A673 (cell line): ENCODE data around the gene KLRF1. TPM values are rescaled to one million over a fixed set of nuclear protein-coding genes. Genes with fewer than 3 reads are reported as not detected.

Experiments used
- Bru-seq: library from RNA; stranded (reverse); fragments of 400-500 nt; gene quantifications from one replicate; lab custom pipeline; 2021; lab: Mats Ljungman, UMichigan
- BruChase-seq, 2 experiments: library from RNA; stranded (reverse); fragments of 400-500 nt; gene quantifications; one replicate each; lab custom pipeline; 2021; lab: Mats Ljungman, UMichigan
- BruUV-seq: library from RNA; stranded (reverse); fragments of 400-500 nt; replicated peaks from 2 replicates; lab custom pipeline; 2021; lab: Mats Ljungman, UMichigan
- CTCF ChIA-PET: fragments of 300-600 bp; sonication (Branson Sonifier 250); formaldehyde crosslinking; loops from one replicate; lab custom pipeline; 2022; ENCODE audit warnings: antibody characterized with exemption; lab: Charles Lee
- POLR2A ChIA-PET: fragments of 300-600 bp; sonication (Branson Sonifier 250); formaldehyde crosslinking; loops from one replicate; lab custom pipeline; 2022; ENCODE audit warnings: antibody characterized with exemption; ENCODE audit not compliant: low non-redundant PET; lab: Charles Lee
- DNase-seq: peaks from one replicate; pipeline ENCODE4 v3.0.0-alpha.2; 2015; ENCODE audit warnings: low spot score
- H3K27ac ChIP-seq: fragments of 200-600 bp; sonication (generic); 2 replicates; pipeline ENCODE4 v1.5.1; 2016; ENCODE audit warnings: mixed run types, low read depth, mild to moderate bottlenecking, mixed read lengths, antibody characterized with exemption, low read length; ENCODE audit not compliant: poor library complexity, severe bottlenecking
- H3K27me3 ChIP-seq: fragments of 200-600 bp; sonication (generic); replicated peaks from 2 replicates; pipeline ENCODE4 v1.6.1; 2017; ENCODE audit warnings: mixed run types, low read depth, mild to moderate bottlenecking, mixed read lengths, antibody characterized with exemption, low read length; ENCODE audit not compliant: insufficient read depth, poor library complexity
- H3K36me3 ChIP-seq: fragments of 200-600 bp; sonication (generic); 2 replicates; pipeline ENCODE4 v1.6.1; 2016; ENCODE audit warnings: mixed run types, mild to moderate bottlenecking, mixed read lengths, antibody characterized with exemption, low read length; ENCODE audit not compliant: insufficient read depth, poor library complexity, severe bottlenecking
- H3K4me1 ChIP-seq: fragments of 200-600 bp; sonication (generic); 2 replicates; pipeline ENCODE4 v1.6.1; 2017; ENCODE audit warnings: mixed run types, mild to moderate bottlenecking, mixed read lengths, antibody characterized with exemption, low read length; ENCODE audit not compliant: insufficient read depth, poor library complexity, severe bottlenecking
- H3K4me3 ChIP-seq: fragments of 200-600 bp; sonication (generic); 2 replicates; pipeline ENCODE4 v1.5.1; 2016; ENCODE audit warnings: low read depth, mixed run types, mild to moderate bottlenecking, mixed read lengths, low read length; ENCODE audit not compliant: poor library complexity, severe bottlenecking
- H3K9me3 ChIP-seq: fragments of 200-600 bp; sonication (generic); 2 replicates; pipeline ENCODE4 v1.6.1; 2016; ENCODE audit warnings: mixed run types, low read depth, mild to moderate bottlenecking, mixed read lengths, antibody characterized with exemption, low read length; ENCODE audit not compliant: poor library complexity, severe bottlenecking
- EZH2 ChIP-seq: fragments of 200-600 bp; sonication (generic); IDR thresholded peaks from 2 replicates; pipeline ENCODE4 v1.6.1; 2017; ENCODE audit warnings: borderline replicate concordance, low read depth, mild to moderate bottlenecking, mixed read lengths, antibody characterized with exemption, low read length; ENCODE audit not compliant: poor library complexity, severe bottlenecking
- intact Hi-C: fragments of 100-400 bp; cut with micrococcal nuclease; formaldehyde crosslinking; loops from one replicate; pipeline ENCODE4 v1.10.0; 2022; ENCODE audit not compliant: unreplicated experiment
- long read RNA-seq: library from polyadenylated mRNA; stranded (forward); transcript quantifications from one replicate; pipeline ENCODE4 v2.0.0, GENCODE V29; 2022
- total RNA-seq: library from RNA; stranded (reverse); gene quantifications from 2 replicates; pipeline ENCODE4 v1.2.3, GENCODE V29; 2021
- TF ChIP-seq, protein P1 (sequence below): fragments of 300-800, 200-600 bp; sonication (generic); conservative IDR thresholded peaks from 2 replicates; pipeline ENCODE4 v1.5.1; 2017; ENCODE audit warnings: low read depth, mild to moderate bottlenecking, antibody characterized with exemption, low read length, moderate library complexity, mixed read lengths

KLRF1 gene, protein sequence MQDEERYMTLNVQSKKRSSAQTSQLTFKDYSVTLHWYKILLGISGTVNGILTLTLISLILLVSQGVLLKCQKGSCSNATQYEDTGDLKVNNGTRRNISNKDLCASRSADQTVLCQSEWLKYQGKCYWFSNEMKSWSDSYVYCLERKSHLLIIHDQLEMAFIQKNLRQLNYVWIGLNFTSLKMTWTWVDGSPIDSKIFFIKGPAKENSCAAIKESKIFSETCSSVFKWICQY
- not detected in 2 replicates for total RNA-seq
- not detected for Bru-seq, nascent RNA
- not detected for BruChase-seq, experiment 1, labeled RNA remaining after a 2-hour chase
- not detected for BruChase-seq, experiment 2, labeled RNA remaining after a 6-hour chase
- long read RNA-seq, result 0 reads

DNA sequence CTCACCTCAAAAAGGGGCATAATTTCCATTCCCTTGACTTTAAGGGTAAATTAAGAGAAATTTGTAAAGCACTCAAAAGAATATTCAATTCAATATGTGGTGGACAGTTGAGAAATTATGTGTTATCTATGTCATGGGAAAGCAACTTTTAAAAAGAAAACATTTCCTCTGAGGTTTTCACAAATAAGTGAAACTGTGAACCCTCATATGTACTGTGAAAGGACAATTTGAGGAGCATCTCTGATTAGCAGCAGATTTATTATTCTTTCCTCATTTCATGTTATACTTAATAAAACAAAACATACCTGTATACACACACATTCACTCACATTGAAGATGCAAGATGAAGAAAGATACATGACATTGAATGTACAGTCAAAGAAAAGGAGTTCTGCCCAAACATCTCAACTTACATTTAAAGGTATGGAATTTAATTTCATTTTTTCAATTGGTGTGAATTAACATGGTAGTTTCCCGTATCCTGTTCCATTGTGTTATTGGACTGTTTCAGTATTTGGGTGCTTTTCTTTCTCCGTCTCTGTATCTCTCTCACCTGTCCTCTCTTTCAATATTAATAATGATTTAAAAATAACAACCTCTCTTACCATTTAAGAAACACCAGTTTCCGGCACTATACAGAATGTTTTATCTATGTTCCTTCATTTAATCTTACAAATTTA is at the start of gene KLRF1:
Gene KLRF1, plus strand, starts transcription at position 273 of the 680 bp plus-strand sequence. Its CDS starts 64 bp downstream, at position 337.
- Histone ChIP-seq H3K9me3 (no peaks in the 10 kb centered on the region), H3K27me3 (peaks cover 3% of the 10 kb centered on the region), H3K36me3 (no peaks in the 10 kb centered on the region), H3K4me3 (no peak within 1 kb of the TSS), H3K27ac (no peak within 1 kb of the TSS), H3K4me1 (no peaks in the 10 kb centered on the region)
- no TSS peak for BruUV-seq
- intact Hi-C loops, result no loop called here
- POLR2A ChIA-PET, result no interaction called here
- CTCF ChIA-PET, result no interaction called here
- no peak for TF ChIP-seq EZH2
- TF ChIP-seq, protein P1, sequence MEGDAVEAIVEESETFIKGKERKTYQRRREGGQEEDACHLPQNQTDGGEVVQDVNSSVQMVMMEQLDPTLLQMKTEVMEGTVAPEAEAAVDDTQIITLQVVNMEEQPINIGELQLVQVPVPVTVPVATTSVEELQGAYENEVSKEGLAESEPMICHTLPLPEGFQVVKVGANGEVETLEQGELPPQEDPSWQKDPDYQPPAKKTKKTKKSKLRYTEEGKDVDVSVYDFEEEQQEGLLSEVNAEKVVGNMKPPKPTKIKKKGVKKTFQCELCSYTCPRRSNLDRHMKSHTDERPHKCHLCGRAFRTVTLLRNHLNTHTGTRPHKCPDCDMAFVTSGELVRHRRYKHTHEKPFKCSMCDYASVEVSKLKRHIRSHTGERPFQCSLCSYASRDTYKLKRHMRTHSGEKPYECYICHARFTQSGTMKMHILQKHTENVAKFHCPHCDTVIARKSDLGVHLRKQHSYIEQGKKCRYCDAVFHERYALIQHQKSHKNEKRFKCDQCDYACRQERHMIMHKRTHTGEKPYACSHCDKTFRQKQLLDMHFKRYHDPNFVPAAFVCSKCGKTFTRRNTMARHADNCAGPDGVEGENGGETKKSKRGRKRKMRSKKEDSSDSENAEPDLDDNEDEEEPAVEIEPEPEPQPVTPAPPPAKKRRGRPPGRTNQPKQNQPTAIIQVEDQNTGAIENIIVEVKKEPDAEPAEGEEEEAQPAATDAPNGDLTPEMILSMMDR, result no peak
- no peak for DNase-seq

DNA sequence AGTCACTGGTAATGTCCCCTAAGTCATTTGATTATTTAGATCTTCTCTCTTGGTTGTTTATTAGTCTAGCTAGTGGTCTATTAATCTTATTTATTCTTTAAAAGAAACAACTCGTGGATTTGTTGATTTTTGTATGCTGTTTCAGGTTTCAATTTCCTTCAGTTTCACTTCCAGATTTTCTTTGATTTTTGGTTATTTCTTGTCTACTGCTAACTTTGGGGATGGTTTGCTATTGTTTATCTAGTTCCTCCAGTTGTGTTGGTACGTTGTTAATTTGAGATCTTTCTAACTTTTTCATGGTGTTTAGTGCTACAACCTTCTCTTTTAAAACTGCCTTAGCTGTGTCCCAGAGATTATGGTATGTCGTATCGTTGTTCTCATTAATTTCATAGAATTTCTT is 48.1 kb upstream of the KLRF1 start:
- no peaks in the 10 kb centered on the region for H3K36me3 ChIP-seq
- intact Hi-C loops, result no loop called here
- H3K4me3 ChIP-seq, result no peak overlapping the region
- no peaks in the 10 kb centered on the region for H3K27me3 ChIP-seq
- ChIA-PET POLR2A (no interaction called here), CTCF (no interaction called here)
- H3K9me3 ChIP-seq, result no peaks in the 10 kb centered on the region
- BruUV-seq, result no TSS peak
- H3K4me1 ChIP-seq, result no peaks in the 10 kb centered on the region
- no peak overlapping the region for H3K27ac ChIP-seq
- TF ChIP-seq EZH2, result no peak
- TF ChIP-seq, protein P1, result no peak
- DNase-seq, result no peak

DNA sequence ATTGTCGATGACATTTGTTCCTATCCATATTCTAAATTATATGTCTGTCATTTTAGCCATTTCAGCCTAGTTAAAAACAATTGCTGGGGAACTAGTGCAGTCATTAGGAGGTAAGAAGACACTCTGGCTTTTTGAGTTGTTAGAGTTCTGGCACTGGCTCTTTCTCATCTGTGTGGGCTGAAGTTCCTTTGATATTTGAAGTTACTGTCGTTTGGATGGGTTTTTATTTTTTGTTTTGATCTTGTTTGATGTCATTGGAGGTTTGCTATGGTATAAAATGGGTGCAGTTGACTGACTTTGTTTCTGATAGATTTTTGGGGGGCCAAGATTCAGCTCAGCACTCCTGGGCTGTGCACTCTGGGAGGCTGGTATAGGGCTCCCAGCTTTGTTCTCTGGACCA is 45.9 kb upstream of the KLRF1 start:
- Histone ChIP-seq H3K4me1 (no peaks in the 10 kb centered on the region), H3K27ac (no peak overlapping the region), H3K9me3 (no peaks in the 10 kb centered on the region), H3K4me3 (no peak overlapping the region), H3K27me3 (no peaks in the 10 kb centered on the region), H3K36me3 (no peaks in the 10 kb centered on the region)
- ChIA-PET POLR2A (no interaction called here), CTCF (no interaction called here)
- no peak for DNase-seq
- intact Hi-C loops, result no loop called here
- BruUV-seq, result no TSS peak
- TF ChIP-seq, protein P1, result no peak
- TF ChIP-seq EZH2, result no peak
